ENCODE measurements around the gene NT5C1A. TPM values are rescaled to one million over a fixed set of nuclear protein-coding genes. Genes with fewer than 3 reads are reported as not detected.
A peak's percentile ranks its signal among the peaks of the same experiment; 100 is the strongest.

Gene NT5C1A
- total RNA-seq, 1 donor from 2014 or later: not detected

GRCh38 chr1:39692152-39693074 is 20.5 kb upstream of the NT5C1A start:
- TF ChIP-seq CTCF (IDR thresholded peaks at IDR 0.05): no peak
- intact Hi-C loops (cut with DNase I): no loop called here
- Histone ChIP-seq H3K27me3 (peaks cover 8% of the 10 kb centered on the region), H3K4me3 (peak overlapping the region; percentile 42 to 63), H3K36me3 (no peaks in the 10 kb centered on the region), H3K27ac (no peak overlapping the region), H3K4me1 (peaks cover 4 to 15% of the 10 kb centered on the region in 2 donors), H3K9me3 (no peaks in the 10 kb centered on the region)
- DNase-seq (ENCODE audit: low spot score in 2 of 2): no peak

GRCh38 chr1:39691383-39692151 is 19.7 kb upstream of the NT5C1A start, which contains the start of gene HPCAL4:
TSS of gene HPCAL4 (minus strand) at chr1:39691433. CDS start at chr1:39684603, 6,830 bp downstream.
- H3K27ac ChIP-seq: no peak within 1 kb of the TSS
- DNase-seq (ENCODE audit: low spot score in 2 of 2): peak; percentile 64 to 89
- no peaks in the 10 kb centered on the region for H3K9me3 ChIP-seq
- no peaks in the 10 kb centered on the region for H3K36me3 ChIP-seq
- peaks cover 4 to 15% of the 10 kb centered on the region in 2 donors for H3K4me1 ChIP-seq
- H3K27me3 ChIP-seq: peaks cover 8% of the 10 kb centered on the region
- TF ChIP-seq CTCF (IDR thresholded peaks at IDR 0.05): no peak
- peak within 1 kb of the TSS; percentile 42 to 63 for H3K4me3 ChIP-seq
- intact Hi-C loops (cut with DNase I): no loop called here

GRCh38 chr1:39690794-39691382 is 19.0 kb upstream of the NT5C1A start:
- intact Hi-C loops (cut with DNase I): no loop called here
- Histone ChIP-seq H3K27ac (no peak overlapping the region), H3K4me3 (peak overlapping the region; percentile 42 to 63), H3K36me3 (no peaks in the 10 kb centered on the region), H3K27me3 (peaks cover 8% of the 10 kb centered on the region), H3K9me3 (no peaks in the 10 kb centered on the region), H3K4me1 (peaks cover 4 to 15% of the 10 kb centered on the region in 2 donors)
- DNase-seq (ENCODE audit: low spot score in 2 of 2): no peak
- TF ChIP-seq CTCF (IDR thresholded peaks at IDR 0.05): no peak

GRCh38 chr1:39690225-39690624 is 18.3 kb upstream of the NT5C1A start:
- no peak for DNase-seq (ENCODE audit: low spot score in 2 of 2)
- no peak overlapping the region for H3K27ac ChIP-seq
- H3K36me3 ChIP-seq: no peaks in the 10 kb centered on the region
- H3K4me1 ChIP-seq: peaks cover 4 to 15% of the 10 kb centered on the region in 2 donors
- intact Hi-C loops (cut with DNase I): no loop called here
- peaks cover 8% of the 10 kb centered on the region for H3K27me3 ChIP-seq
- TF ChIP-seq CTCF (IDR thresholded peaks at IDR 0.05): no peak
- no peak overlapping the region for H3K4me3 ChIP-seq
- no peaks in the 10 kb centered on the region for H3K9me3 ChIP-seq

- H3K9me3 ChIP-seq: no peaks in the 10 kb centered on the region
- intact Hi-C loops (cut with DNase I): no loop called here
- DNase-seq (ENCODE audit: low spot score in 2 of 2): no peak
- peaks cover 4 to 15% of the 10 kb centered on the region in 2 donors for H3K4me1 ChIP-seq
- H3K4me3 ChIP-seq: no peak overlapping the region
- no peaks in the 10 kb centered on the region for H3K36me3 ChIP-seq
- no peak overlapping the region for H3K27ac ChIP-seq
- peaks cover 8% of the 10 kb centered on the region for H3K27me3 ChIP-seq
- no peak for TF ChIP-seq CTCF (IDR thresholded peaks at IDR 0.05)
Observed at GRCh38 chr1:39689635-39690034, 17.7 kb upstream of the NT5C1A start.

Data from ascending aorta (tissue), 2 donors.